GM18907 (cell line): Measurements from ENCODE around the gene SLC39A10.

Experiments
- ATAC-seq: cut with Tn5 transposase; IDR thresholded peaks from one replicate; pipeline ENCODE4 v1.9.1; 2021; ENCODE audit warnings: mild to moderate bottlenecking, moderate library complexity; ENCODE audit not compliant: unreplicated experiment

The SLC39A10 gene

DNA sequence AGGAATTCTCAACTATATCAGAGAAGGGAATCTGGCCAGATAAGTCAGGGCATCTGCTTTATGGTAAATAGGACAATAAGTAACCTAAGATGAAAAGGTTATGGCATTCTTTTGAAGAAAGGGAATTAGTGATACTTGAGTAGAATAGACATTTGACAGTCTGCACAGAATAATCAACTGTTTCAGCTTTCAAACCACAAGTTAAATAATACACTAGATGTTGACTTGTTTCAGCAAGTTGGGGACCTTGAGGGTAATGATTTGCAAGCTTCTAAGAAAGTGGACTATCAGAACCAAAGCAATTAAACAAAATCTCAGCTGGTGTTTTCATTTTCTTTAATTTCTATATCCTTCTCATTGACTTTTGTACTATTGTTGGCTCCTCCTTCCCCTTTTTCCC is 54.5 kb downstream of the SLC39A10 start:
- peak; percentile 92 for ATAC-seq

DNA sequence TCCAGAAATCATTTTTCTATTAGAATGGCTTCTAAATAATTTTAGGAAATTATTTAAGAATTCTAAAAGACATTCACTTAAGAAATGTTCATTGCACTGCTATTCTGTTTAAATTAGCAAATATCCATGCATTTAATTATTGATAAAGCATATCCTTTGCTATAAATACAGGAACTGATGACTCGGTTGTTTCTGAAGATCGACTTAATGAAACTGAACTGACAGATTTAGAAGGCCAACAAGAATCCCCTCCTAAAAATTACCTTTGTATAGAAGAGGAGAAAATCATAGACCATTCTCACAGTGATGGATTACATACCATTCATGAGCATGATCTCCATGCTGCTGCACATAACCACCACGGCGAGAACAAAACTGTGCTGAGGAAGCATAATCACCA is 59.4 kb downstream of the SLC39A10 start:
- ATAC-seq: no peak

DNA sequence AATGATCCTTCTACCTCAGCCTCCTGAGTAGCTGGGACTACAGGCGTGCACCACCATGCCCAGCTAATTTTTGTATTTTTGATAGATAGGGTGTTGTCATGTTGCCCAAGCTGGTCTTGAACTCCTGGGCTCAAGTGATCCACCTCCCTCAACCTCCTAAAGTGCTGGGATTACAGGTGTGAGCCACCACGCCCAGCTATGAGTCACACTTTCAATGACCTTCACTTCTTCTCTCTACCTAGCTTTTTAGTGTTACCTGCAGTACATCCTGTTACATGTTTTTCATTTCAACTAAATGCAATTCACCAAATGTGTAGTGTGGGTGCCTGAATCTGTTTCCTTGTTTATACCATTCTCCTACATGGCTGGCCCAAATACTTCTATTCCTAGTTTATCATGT is 64.0 kb downstream of the SLC39A10 start:
- ATAC-seq: no peak

DNA sequence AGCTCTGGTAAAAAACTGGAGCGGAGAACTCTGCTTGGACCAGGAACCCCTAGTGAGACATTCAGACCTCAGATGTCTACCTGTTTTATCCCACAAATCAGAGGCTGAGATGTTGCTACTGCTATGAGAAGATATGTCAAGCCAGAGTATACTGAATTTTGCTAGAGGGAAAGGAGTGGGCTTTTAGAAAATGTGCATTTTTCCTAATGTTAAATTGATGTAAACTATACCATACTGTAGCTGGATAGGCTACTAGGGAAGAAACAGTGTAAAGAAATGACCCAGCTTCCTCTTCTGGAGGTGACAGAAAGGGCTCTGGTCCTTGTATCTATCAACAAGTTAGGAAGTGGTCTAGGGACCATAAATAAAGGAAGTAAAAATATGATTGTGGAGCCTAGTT is 65.0 kb downstream of the SLC39A10 start:
- no peak for ATAC-seq

DNA sequence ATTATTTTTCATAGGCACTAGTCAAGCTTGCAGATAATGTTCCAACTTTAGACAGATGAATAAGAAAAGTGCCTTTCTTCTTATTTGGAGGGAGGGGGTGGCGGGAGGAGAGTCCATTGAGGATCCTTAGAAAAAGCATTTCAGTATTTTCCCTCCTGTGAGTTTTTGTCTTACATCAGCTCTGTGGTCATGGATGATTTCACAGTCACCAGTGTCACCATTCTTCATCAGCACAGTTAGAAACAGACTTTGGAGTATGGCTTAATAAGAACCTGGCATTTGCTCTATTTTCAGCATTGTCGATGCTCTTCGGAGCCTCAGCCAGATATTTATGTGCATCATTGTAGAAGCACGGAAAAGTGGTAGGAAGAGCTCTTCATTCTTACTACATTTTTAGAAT is 70.1 kb downstream of the SLC39A10 start:
- ATAC-seq: no peak

DNA sequence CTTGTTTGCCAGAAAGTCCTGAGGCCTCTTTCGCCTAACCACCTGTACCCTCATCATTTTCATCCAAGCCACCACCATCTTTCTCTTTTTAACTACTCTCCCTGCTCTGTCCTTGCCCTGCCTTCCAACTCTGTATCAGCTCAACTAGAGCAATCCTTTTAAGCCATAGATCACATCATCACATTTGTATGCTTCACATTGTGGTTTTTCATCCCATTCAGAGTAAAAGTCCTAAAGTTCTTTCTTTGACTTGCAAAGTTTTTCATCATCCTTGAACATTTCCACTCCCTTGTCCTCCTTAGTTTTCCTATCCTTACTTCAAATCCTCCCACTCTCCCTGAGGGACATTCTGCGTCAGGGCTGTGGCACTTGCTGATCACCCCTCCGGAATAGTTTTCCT is 73.9 kb downstream of the SLC39A10 start:
- no peak for ATAC-seq

DNA sequence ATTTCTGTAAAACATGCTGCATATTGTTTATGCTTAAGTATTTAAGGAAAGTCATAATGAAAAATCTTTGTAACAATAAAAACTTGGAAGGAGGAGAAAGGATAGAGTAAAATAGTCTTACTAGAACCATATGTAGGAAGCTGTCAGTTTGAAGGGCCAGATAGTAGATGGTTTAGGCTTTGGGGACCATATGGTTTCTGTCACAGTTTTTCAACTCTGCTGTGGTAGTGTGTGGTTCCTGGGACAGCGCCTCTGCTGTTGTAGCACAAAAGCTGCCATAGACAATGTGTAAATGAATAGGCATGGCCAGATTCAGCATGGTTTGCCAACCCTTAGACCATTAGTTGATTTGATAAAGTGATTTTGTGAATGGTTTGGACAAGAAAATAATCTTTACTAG is 75.5 kb downstream of the SLC39A10 start:
- no peak for ATAC-seq

DNA sequence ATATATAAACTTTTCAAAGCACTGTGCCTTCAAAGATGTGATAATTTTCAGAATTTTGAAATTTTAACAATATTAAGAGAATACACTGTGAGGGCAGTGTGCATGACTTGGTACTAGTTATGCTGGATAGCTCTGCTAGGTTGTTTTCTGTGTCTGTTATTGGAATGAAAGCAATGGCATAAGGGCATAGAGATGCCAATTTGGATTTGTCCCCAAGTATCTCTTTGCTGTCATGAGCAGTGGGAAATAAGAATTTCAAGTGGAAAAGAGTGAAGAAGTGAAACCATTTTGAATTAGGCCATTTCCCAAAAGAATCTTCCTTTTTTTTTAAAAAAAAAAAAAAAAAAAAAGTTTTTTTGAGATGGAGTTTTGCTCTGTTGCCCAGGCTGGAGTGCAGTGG is 76.8 kb downstream of the SLC39A10 start:
- ATAC-seq: no peak

DNA sequence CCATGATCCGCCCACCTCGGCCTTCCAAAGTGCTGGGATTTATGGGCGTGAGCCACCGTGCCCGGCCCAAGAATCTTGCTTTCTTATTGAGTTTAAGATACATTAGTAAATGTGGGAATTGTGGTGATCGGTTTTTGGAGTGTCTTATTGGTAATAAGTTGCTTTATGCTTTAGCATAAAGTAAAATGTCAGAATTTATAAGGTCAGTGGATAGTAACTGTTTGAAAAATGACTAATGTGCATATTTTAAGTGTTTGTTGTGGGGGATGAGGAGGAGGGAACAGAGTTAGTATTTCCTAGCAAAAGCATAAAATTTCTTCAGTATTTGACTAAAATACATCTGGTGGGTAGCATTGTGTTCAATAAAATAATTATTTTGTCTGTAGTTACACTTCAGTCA is 77.4 kb downstream of the SLC39A10 start:
- no peak for ATAC-seq

DNA sequence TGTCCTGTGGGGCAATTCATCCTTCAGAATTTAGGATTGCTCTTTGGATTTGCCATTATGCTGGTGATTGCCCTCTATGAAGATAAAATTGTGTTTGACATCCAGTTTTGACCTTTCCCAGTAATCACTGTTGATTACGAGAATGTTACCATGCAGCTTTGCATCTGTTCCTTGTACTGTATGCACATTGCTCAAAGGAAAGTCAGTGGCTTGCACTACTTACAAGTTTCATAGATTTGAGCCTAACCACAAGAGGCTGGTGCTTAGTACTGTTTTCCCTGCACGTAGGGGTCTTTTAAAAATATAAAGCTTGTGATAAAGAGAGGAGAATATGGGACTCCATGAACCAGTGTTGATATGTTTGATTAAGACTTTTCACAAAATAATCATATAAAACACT is 77.9 kb downstream of the SLC39A10 start:
- no peak for ATAC-seq

DNA sequence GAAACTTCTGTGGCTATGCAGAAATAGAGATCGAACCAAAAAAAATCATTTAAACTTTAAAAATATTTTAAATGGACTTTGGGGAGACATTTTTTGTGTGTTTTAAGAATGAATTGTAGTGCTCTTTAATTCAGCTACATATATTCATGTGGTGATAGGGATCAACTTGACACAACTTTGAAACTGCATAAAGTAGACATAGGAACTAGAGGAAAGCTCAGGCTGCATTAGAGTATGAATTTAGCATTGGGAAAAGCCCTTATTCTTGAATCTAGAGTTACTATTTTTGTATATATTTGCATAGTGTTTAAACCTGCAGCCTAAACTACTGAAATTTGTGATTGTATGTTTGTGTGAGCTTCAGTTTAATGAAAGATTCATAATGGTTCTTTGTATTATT is 78.3 kb downstream of the SLC39A10 start:
- no peak for ATAC-seq

DNA sequence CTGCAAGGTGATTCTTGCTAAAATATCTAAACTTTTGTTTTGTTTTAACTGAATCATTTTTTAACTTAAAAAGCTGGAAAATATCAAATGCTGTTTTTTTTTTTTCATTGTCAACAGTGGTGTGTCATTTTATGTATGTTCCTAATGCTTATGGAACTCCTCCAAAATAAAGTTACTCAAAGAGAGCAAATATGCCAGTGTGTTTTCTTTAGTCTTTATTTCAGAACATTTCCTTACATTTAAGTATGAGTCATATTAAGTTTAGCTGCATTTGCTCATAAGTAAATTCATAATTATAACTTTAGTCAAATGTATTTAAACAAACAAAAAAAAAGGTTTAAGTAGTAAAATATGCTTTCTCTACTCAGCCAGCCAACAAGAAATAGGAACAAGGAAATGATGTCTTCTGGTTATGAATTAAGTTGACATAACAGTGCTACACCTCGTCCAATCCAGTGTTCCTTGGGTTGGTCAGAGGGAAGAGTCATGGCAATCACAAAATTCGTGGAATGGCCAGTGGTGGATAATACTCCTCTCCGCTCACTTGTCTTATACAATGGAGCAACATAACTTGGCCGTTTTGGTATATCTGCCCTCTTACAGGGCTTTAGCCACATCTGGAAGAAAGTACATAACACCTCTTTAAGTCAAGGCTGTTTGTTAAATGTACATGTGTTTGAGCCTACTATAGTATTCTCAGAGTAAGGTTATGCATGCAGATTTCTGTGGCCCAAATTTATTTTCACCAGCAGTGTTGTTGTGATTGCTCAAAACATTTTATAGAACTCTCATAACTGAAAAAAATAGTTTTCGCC is 80.7 kb downstream of the SLC39A10 start:
- no peak for ATAC-seq

DNA sequence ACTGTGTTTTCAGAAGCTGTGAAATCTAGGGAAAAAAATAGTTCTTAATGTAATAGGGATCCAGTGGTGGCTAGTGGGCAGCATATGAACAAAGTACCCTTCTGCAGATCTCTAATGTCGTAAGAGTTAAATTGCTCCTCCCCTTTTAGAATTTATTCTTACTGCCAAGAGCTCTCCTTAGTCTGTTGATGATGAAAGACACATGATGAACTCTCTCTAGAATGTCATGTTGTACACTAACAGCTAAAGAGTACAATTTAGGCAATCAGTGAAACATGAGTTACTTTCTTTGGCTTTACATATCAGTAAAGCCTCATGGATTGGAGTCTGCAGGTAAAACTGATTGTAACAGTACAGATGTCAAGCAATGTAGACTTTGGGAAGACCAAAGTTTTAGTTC is 84.2 kb downstream of the SLC39A10 start:
- no peak for ATAC-seq

DNA sequence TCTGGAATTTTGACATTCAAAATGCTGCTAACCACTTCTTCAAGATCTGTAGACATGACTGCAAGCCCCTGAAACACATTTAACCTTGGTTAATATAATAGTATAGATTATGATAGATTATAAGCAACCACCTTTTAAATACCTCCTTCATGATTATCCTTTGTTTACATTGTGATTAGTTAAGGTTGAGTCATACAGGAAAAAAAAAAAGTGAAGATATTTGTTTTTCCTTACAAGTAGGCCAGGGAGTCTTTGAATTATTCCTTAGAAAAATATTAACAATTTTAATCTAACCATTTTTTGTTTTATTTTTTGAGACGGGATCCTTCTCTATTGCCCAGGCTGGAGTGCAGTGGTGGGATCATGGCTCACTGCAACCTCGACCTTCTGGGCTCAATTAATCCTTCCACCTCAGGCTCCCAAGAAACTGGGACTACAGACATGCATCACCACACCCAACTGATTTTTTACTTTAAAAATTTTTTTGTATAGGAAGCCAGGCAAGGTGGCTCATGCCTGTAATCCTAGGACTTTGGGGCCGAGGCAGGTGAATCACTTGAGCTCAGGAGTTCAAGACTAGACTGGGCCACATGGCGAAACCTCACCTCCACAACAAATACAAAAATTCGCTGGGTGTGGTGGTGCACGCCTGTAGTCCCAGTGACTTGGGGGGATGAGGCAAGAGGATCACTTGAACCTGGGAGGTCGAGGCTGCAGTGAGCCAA is 99.4 kb downstream of the SLC39A10 start:
- no peak for ATAC-seq

DNA sequence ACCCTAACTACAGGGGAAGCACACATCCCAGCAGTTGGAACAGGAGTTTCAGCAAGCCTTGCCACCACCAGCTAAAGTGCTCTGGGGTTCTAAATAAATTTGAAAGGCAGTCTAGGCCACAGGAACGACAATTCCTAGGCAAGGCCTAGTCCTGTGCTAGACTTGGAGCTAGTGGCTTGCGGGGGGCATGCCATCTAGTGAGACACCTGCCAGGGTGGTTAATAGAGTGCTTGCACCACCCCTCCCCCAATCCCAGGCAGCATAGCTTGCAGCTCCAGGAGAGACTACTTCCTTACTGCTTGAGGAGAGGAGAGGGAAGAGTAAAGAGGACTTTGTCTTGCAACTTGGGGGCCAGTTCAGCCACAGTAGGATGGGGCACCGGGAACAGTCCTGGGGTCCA is 101.8 kb downstream of the SLC39A10 start:
- no peak for ATAC-seq

DNA sequence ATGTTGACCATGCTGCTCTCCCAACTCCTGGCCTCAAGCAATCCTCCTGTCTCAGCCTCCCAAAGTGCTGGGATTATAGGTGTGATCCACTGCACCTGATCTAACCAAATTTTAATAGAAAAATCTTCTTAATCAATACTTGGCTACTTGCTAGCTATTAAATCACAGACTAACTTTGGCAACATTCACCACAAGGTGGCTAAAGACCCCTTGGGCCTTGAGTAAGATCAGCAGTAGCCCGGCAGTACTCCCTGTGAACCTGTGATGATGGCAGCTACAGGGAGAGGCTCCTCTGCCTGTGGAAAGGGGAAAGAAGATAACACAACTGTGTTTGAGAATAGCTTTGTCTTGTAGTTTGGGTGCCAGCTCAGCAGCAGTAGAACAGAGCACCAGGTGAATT is 102.9 kb downstream of the SLC39A10 start:
- ATAC-seq: no peak

DNA sequence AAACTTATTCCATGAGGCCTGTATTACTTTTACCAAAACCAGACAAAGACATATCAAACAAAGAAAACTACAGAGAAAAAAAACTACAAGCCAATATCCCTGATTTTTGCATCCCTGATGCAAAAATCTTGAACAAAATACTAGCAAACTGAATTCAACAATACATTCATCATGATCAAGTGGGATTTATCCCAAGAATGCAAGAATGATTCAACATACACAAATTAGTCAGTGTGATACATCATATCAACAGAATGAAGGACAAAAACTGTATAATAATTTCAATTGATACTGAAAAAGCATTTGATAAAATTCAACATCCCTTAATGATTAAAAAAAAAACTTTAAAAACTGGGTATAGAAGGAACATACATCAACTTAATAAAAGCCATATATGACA is 106.8 kb downstream of the SLC39A10 start:
- no peak for ATAC-seq

DNA sequence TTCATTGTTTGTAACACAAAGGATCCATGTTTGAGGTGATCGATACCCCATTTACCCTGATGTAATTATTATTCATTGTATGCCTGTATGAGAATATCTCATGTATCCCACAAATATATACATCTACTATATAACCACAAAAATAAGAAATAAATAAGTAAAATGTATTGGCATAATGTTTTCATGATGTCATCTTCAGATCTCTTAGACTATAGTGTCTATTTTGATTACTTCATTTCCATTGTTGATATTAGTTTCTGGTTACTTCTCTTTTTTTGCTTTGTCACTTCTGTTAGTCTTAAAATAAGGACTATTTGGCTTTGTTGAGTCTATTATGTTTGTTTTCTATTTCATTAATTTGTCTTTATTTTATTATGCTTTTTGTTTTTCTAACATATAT is 109.7 kb downstream of the SLC39A10 start:
- no peak for ATAC-seq

DNA sequence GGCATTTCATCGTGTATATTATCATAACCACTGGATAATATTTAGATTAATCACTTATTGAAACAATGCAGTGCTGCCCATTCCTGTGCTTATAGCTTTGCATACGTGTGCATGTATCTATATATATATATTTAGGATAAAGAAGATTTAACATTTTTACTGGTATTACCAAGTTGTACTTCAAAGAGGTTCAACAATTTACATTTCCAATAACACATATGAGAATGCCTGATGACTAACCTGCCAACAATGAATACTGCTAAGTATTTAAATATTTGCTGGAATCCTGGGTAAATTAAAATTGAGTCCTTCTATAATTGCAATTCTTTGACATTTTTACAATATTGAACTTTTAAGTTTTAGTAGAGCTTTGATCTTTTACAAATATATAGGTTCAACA is 111.4 kb downstream of the SLC39A10 start:
- ATAC-seq: no peak

DNA sequence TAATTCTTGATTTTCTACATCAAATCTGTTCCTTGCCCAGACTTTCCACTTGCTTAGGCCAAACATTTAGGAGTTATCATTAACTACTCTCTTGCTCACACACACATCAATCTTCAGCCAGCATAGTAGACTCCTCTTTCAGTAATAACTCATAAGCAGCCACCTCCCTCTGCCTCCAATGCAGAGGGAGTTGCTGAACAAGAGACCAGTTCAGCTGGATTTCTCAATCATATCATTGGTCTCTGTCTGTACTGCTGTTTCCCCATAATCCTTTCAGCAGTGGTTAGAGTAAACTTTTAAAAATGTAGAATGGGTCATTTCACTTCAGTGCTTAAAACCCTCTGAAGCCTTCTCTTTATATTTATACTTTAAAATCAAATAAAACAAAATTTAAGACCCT is 112.9 kb downstream of the SLC39A10 start:
- ATAC-seq: no peak

DNA sequence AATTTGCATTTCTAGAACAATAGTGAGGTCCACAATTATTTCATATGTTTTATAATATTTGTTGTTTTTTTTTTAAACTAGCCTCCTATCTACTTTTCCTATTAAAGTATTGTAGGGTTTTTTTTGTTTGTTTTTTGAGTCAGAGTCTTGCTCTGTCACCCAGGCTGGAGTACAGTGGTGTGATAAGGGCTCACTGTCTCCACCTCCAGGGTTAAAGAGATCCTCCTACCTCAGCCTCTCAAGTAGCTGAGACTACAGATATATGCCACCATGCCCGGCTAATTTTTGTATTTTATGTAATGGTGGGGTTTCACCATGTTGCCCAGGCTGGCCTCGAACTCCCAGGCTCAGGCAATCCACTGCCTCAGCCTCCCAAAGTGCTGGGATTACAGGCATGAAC is 122.5 kb downstream of the SLC39A10 start:
- no peak for ATAC-seq

DNA sequence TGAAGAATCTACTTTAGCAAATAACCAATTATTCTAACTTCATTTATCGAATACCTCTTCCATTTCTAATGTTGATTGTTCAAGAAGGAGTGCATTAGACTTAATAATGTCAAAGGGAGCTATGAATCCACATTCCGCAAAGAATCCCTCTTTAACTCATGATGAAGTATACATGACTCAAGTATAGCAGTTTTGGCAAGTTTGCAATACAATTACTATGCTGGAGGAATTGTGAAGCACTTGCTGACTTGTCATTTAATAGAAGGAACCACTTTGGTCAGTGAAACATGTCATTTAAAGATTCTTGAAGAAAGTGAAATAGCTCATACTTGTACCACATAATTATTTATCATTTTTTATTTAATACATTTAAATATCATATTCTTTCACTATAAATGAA is 125.1 kb downstream of the SLC39A10 start:
- no peak for ATAC-seq
